Colonic mucosa (tissue), 4 donors: ENCODE data around the gene LARGE1. TPM values are rescaled to one million over a fixed set of nuclear protein-coding genes. Genes with fewer than 3 reads are reported as not detected.

ENCODE experiments used
- DNase-seq: peaks from one replicate; pipeline ENCODE4 v3.0.0-alpha.2; 2020
- H3K27ac ChIP-seq: fragments of 200-600 bp; one replicate; pipeline ENCODE4 v1.8.0; 2021
- H3K27me3 ChIP-seq: fragments of 200-600 bp; one replicate; pipeline ENCODE4 v1.8.0; 2021
- H3K36me3 ChIP-seq: fragments of 200-600 bp; one replicate; pipeline ENCODE4 v1.8.0; 2021
- H3K4me1 ChIP-seq: fragments of 200-600 bp; one replicate; pipeline ENCODE4 v1.8.0; 2021; ENCODE audit warnings: mild to moderate bottlenecking
- H3K4me3 ChIP-seq: fragments of 200-600 bp; one replicate; pipeline ENCODE4 v1.8.0; 2021
- H3K9ac ChIP-seq, 2 donors: one replicate each; pipeline ENCODE4 v1.7.0; 2013; ENCODE audit warnings: control low read depth in 2 of 2, low read depth in 2 of 2, low read length in 2 of 2
- H3K9me3 ChIP-seq: fragments of 200-600 bp; one replicate; pipeline ENCODE4 v1.8.0; 2021
- intact Hi-C: fragments of 100-400 bp; cut with DNase I; formaldehyde crosslinking; loops from one replicate; pipeline ENCODE4 v1.14.1; 2022
- total RNA-seq, 2 donors: library from RNA; stranded (reverse); fragmentation: NEBNext Ultra II Directional in 1 of 2; extraction: Animal tissue kit (Norgen Biotek cat#: 25700) in 1 of 2; gene quantifications; one replicate each; pipeline ENCODE4 v1.2.1, GENCODE V29; 2021
- TF ChIP-seq, protein P1 (sequence below): fragments of 200-600 bp; IDR thresholded peaks from one replicate; pipeline ENCODE4 v1.8.0; 2022; ENCODE audit warnings: antibody characterized with exemption, mild to moderate bottlenecking
- donor health status: healthy.
- donor health status: DM: no; HTN: no; CAD: no.
- donor health status: DM: no; HTN: no; CAD: no.

LARGE1 gene
- total RNA-seq, 2 donors from 2014 or later, result 45.2 to 46.5 TPM

GRCh38 chr22:33793475-33793874 lies 126.8 kb downstream of the LARGE1 start:
- Histone ChIP-seq H3K27ac (no peak overlapping the region), H3K4me1 (no peaks in the 10 kb centered on the region), H3K27me3 (no peaks in the 10 kb centered on the region), H3K9ac (no peak overlapping the region), H3K4me3 (no peak overlapping the region), H3K9me3 (no peaks in the 10 kb centered on the region), H3K36me3 (no peaks in the 10 kb centered on the region)
- TF ChIP-seq, protein P1, sequence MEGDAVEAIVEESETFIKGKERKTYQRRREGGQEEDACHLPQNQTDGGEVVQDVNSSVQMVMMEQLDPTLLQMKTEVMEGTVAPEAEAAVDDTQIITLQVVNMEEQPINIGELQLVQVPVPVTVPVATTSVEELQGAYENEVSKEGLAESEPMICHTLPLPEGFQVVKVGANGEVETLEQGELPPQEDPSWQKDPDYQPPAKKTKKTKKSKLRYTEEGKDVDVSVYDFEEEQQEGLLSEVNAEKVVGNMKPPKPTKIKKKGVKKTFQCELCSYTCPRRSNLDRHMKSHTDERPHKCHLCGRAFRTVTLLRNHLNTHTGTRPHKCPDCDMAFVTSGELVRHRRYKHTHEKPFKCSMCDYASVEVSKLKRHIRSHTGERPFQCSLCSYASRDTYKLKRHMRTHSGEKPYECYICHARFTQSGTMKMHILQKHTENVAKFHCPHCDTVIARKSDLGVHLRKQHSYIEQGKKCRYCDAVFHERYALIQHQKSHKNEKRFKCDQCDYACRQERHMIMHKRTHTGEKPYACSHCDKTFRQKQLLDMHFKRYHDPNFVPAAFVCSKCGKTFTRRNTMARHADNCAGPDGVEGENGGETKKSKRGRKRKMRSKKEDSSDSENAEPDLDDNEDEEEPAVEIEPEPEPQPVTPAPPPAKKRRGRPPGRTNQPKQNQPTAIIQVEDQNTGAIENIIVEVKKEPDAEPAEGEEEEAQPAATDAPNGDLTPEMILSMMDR, result no peak
- no peak for DNase-seq
- intact Hi-C loops, result no loop called here

DNA sequence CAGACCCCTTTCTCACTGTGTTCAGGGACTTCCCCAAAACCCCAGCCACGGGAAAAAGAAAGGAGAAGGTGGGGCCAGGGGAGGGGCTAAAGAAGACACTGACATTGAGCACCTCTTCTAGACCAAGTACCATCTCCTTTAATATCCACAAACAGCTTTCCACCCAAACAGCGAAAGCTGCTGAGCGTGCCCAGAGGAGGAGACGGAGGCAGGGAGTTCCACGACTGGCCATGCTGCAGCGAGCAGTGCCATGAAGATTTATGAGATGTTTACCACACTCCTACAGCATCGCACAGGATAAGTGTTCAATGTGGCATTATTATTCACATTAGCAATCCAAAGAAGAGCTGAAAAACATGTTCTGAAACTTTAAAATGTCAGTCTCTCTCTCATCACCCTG lies 127.4 kb downstream of the LARGE1 start:
- no peaks in the 10 kb centered on the region for H3K27me3 ChIP-seq
- H3K4me1 ChIP-seq, result no peaks in the 10 kb centered on the region
- H3K36me3 ChIP-seq, result no peaks in the 10 kb centered on the region
- TF ChIP-seq, protein P1, result no peak
- H3K4me3 ChIP-seq, result no peak overlapping the region
- intact Hi-C loops, result no loop called here
- no peak overlapping the region for H3K9ac ChIP-seq
- H3K9me3 ChIP-seq, result no peaks in the 10 kb centered on the region
- no peak for DNase-seq
- H3K27ac ChIP-seq, result no peak overlapping the region

- Histone ChIP-seq H3K9ac (no peak overlapping the region), H3K27ac (no peak overlapping the region), H3K27me3 (no peaks in the 10 kb centered on the region), H3K4me1 (no peaks in the 10 kb centered on the region), H3K4me3 (no peak overlapping the region), H3K36me3 (no peaks in the 10 kb centered on the region), H3K9me3 (no peaks in the 10 kb centered on the region)
- intact Hi-C loops, result no loop called here
- DNase-seq, result no peak
- TF ChIP-seq, protein P1, result no peak
These were observed 130.5 kb downstream of the LARGE1 start for GRCh38 chr22:33789690-33790253.

- intact Hi-C loops, result no loop called here
These were observed 131.3 kb downstream of the LARGE1 start for GRCh38 chr22:33788927-33789326.

GRCh38 chr22:33787645-33788456 lies 132.4 kb downstream of the LARGE1 start:
- no peak overlapping the region for H3K27ac ChIP-seq
- H3K4me1 ChIP-seq, result no peaks in the 10 kb centered on the region
- TF ChIP-seq, protein P1, result no peak
- H3K9me3 ChIP-seq, result no peaks in the 10 kb centered on the region
- H3K27me3 ChIP-seq, result no peaks in the 10 kb centered on the region
- no peaks in the 10 kb centered on the region for H3K36me3 ChIP-seq
- H3K9ac ChIP-seq, result no peak overlapping the region
- intact Hi-C loops, result no loop called here
- no peak overlapping the region for H3K4me3 ChIP-seq
- no peak for DNase-seq

More at GRCh38 chr22:33788927-33789326, 131.3 kb downstream of the LARGE1 start:
- H3K4me3 ChIP-seq, result no peak overlapping the region
- TF ChIP-seq, protein P1, result no peak
- no peaks in the 10 kb centered on the region for H3K27me3 ChIP-seq
- H3K36me3 ChIP-seq, result no peaks in the 10 kb centered on the region
- no peak overlapping the region for H3K9ac ChIP-seq
- H3K9me3 ChIP-seq, result no peaks in the 10 kb centered on the region
- H3K4me1 ChIP-seq, result no peaks in the 10 kb centered on the region
- DNase-seq, result no peak
- no peak overlapping the region for H3K27ac ChIP-seq
